SK-N-SH (cell line): Measurements from ENCODE around the gene NOA1.

Experiments used
- CTCF ChIP-seq: fragments of 200-600 bp; sonication (generic); IDR thresholded peaks from 2 replicates; pipeline ENCODE4 v1.6.1; 2017; ENCODE audit warnings: antibody characterized with exemption, mild to moderate bottlenecking, moderate library complexity
- GABPA ChIP-seq: IDR thresholded peaks from 2 replicates; pipeline ENCODE4 v1.4.0; 2012; ENCODE audit warnings: low read depth, mild to moderate bottlenecking
- POLR2AphosphoS5 ChIP-seq: IDR thresholded peaks from 2 replicates; pipeline ENCODE4 v1.6.1; 2012; ENCODE audit warnings: low read depth, low read length
- RAD21 ChIP-seq: IDR thresholded peaks from 2 replicates; pipeline ENCODE4 v1.6.1; 2012; ENCODE audit warnings: mild to moderate bottlenecking, low read length
- REST ChIP-seq: IDR thresholded peaks from 2 replicates; pipeline ENCODE4 v1.6.1; 2012; ENCODE audit warnings: mild to moderate bottlenecking, low read depth, low read length, moderate library complexity
- RFX5 ChIP-seq: IDR thresholded peaks from 2 replicates; pipeline ENCODE4 v1.6.1; 2012; ENCODE audit warnings: mild to moderate bottlenecking, improper control_type of control experiment, low read length
- SIN3A ChIP-seq: IDR thresholded peaks from 2 replicates; pipeline ENCODE4 v1.6.1; 2012; ENCODE audit warnings: low read depth, mild to moderate bottlenecking, low read length, moderate library complexity, borderline replicate concordance
- SMC3 ChIP-seq: IDR thresholded peaks from 2 replicates; pipeline ENCODE4 v1.6.1; 2012; ENCODE audit warnings: low read depth, low read length, improper control_type of control experiment
- TAF1 ChIP-seq: IDR thresholded peaks from 2 replicates; pipeline ENCODE4 v1.6.1; 2012; ENCODE audit warnings: low read depth, mild to moderate bottlenecking, low read length, moderate library complexity, borderline replicate concordance
- USF2 ChIP-seq: fragments of 150-350 bp; IDR thresholded peaks from 2 replicates; pipeline ENCODE4 v1.6.1; 2017; ENCODE audit warnings: antibody characterized with exemption, low read length, low read depth, borderline replicate concordance

- TF ChIP-seq CTCF (no peak), POLR2AphosphoS5 (no peak), RFX5 (no peak), GABPA (no peak), USF2 (no peak), REST (no peak), TAF1 (no peak), SIN3A (no peak), RAD21 (no peak), SMC3 (no peak)
These were observed 9.5 kb upstream of the NOA1 start for GRCh38 chr4:56986952-56987351.
